Sciatic nerve (tissue), 2 donors: Measurements from ENCODE around the gene MAP4K3. TPM values are rescaled to one million over a fixed set of nuclear protein-coding genes. Genes with fewer than 3 reads are reported as not detected.
"Not testable (repeated sequence)": the region's sequence is repeated elsewhere in the genome, so short reads cannot be mapped to it uniquely, and the experiment has no call there.

Experiments used
- ATAC-seq: fragments of 200-7000 bp; cut with Tn5 transposase; one replicate; pipeline ENCODE4 v1.9.1; 2020; ENCODE audit warnings: mild to moderate bottlenecking, moderate library complexity
- DNase-seq: peaks from one replicate; pipeline ENCODE4 v3.0.0-alpha.2; 2020; ENCODE audit warnings: low spot score
- intact Hi-C: fragments of 100-400 bp; cut with DNase I; formaldehyde crosslinking; loops from one replicate; pipeline ENCODE4 v1.14.2; 2022
- total RNA-seq: library from RNA; stranded (reverse); fragmentation: NEBNext Ultra II Directional; extraction: Animal tissue kit (Norgen Biotek cat#: 25700); gene quantifications from one replicate; pipeline ENCODE4 v1.2.1, GENCODE V29; 2021
- donor health status: DM: no; HTN: no; CAD: no.
- donor health status: DM: no; HTN: no; CAD: no.

MAP4K3 gene
- total RNA-seq, 1 donor from 2014 or later, result 50.4 TPM

- ATAC-seq, result no peak
- intact Hi-C loops, result no loop called here
- DNase-seq, result no peak
These were observed 170.1 kb downstream of the MAP4K3 start for GRCh38 chr2:39266916-39267434.

DNA sequence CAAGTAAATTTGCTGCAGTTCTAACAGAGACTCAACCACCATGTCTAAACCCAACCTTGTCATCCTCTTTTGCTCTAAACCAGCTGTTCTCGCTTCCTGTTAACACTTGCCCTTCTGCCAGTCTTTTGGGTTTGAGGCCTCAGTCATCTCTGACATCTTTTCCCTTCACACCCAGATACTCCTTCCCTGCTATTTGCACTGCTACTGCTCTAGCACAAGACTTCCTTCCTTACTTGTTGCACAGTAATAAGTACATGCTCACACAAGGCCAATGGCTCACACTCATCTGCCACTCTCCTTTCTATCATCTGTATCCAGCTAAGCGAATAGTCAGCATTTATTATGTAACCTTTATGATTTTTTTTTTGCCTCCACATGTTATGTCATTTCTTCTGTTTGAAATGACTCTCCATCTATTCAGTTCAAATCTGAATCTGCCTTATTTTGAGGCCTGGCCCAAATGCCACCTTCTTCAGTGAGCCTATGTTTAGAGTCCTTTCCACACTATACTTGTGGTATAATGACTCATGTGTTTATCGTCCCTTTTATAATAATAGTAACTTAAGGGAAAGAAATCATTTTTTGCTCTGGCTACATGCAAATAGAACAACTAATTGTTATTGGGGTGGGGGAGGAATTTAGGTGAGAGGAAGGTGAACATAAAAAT is 170.8 kb downstream of the MAP4K3 start:
- ATAC-seq, result no peak
- DNase-seq, result no peak
- intact Hi-C loops, result no loop called here

DNA sequence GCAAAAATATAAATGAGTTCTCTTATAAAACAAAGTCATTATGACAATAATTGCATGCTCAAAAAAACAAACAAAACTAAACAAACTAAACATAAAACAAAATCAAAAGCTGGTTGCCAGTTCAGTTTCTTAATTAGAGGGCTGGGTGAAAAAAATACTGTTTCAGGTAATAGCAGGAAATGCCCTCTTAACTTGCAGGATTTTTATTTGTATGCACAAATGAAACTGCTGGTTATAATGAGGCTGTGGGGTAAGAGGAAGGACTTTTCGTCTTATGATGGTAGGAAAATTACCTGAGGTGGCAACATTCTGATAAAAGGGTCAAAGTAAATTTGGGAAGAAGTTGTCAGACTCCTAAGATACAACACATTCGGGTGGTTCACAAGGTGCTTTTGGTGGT is 171.8 kb downstream of the MAP4K3 start:
- no peak for ATAC-seq
- intact Hi-C loops, result no loop called here
- no peak for DNase-seq

DNA sequence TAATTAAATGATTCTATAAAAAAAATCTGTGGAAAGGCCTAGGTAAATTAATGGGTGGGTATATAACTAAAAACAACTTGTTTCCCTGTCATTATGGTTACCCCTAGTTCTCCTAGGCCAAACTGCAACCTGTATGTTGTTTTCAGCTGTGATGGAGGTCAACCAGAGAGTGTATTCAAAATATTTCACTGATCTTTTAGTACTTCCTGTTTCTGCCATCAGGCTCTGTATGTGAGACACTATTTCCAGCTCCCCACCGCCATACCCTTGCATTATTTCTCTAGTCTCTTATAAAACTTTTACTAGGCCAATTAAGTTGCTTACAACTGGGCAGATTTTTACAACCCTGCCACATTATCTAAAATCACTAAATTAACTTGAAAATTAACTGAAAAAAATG is 172.4 kb downstream of the MAP4K3 start:
- intact Hi-C loops, result no loop called here
- DNase-seq (no peak), ATAC-seq (no peak)

DNA sequence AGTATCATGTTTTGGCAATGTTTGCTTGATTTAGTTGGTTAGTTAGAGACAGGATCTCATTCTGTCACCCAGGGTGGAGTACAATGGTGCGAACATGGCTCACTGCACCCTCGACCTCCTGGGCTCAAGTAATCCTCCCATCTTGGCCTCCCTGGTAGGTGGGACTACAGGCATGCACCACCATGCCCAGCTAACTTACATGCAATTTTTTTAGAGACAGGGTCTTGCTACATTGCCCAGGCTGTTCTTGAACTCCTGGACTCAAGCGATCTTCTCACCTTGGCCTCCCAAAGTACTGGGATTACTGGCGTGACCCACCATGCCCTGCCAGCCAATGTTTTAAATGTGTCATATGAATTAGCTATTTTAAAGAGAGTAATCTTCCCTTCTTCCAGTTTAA is 177.0 kb downstream of the MAP4K3 start:
- DNase-seq (no peak), ATAC-seq (no peak)
- intact Hi-C loops, result no loop called here

DNA sequence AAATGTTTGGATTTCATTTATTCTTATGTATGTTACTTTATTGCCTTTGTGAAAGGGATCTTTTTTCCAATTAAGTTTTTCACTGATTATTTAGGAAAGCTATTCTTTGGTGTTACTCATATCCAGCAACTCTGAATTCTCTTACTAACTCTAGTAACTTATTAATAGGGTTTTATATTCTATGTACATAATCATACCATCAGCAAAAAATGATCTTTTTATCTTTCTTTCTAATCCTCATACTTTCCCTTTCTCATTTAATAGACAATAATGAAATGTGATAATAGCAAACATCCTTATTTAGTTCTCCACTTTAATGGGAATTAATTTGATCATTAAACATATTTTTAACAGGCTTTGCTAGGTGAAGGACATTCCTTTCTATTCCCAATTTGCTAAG is 181.0 kb downstream of the MAP4K3 start:
- DNase-seq (no peak), ATAC-seq (no peak)
- intact Hi-C loops, result no loop called here

DNA sequence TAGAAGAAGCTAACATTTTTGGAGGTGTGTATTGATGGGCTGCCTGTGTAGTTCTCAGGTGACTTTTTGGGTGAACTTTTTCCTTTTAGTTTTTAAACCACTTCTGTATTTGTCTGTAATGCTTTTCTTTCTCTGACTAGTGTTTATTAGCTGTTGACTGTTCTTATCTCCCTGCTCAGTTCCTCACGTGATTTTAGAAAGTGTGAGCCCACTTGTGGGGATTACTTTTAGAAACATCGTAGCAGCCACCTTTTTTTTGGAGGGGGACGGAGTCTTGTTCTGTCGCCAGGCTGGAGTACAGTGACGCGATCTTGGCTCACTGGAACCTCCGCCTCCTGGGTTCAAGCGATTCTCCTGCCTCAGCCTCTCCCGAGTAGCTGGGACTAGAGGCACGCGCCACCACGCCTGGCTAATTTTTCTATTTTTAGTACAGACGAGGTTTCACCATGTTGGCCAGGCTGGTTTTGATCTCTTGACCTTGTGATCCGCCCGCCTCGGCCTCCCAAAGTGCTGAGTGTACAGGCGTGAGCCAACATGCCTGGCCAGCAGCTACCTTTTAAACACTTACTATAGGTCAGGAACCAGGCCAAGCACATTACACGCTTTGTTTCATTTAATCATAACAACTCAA is 184.1 kb downstream of the MAP4K3 start:
- ATAC-seq, result no peak
- intact Hi-C loops, result no loop called here

GRCh38 chr2:39247512-39248043 is 189.5 kb downstream of the MAP4K3 start:
- no peak for ATAC-seq

More for the DNA sequence above, 184.1 kb downstream of the MAP4K3 start:
- DNase-seq, result no peak

GRCh38 chr2:39246382-39246980 is 190.6 kb downstream of the MAP4K3 start:
- no peak for DNase-seq
- ATAC-seq, result no peak
- intact Hi-C loops, result no loop called here

More at GRCh38 chr2:39247512-39248043, 189.5 kb downstream of the MAP4K3 start:
- intact Hi-C loops, result no loop called here
- DNase-seq, result no peak

GRCh38 chr2:39244963-39245625 is 192.0 kb downstream of the MAP4K3 start:
- DNase-seq, ATAC-seq, intact Hi-C loops: not testable (repeated sequence)

GRCh38 chr2:39244241-39244862 is 192.7 kb downstream of the MAP4K3 start:
- intact Hi-C loops, ATAC-seq: not testable (repeated sequence)

DNA sequence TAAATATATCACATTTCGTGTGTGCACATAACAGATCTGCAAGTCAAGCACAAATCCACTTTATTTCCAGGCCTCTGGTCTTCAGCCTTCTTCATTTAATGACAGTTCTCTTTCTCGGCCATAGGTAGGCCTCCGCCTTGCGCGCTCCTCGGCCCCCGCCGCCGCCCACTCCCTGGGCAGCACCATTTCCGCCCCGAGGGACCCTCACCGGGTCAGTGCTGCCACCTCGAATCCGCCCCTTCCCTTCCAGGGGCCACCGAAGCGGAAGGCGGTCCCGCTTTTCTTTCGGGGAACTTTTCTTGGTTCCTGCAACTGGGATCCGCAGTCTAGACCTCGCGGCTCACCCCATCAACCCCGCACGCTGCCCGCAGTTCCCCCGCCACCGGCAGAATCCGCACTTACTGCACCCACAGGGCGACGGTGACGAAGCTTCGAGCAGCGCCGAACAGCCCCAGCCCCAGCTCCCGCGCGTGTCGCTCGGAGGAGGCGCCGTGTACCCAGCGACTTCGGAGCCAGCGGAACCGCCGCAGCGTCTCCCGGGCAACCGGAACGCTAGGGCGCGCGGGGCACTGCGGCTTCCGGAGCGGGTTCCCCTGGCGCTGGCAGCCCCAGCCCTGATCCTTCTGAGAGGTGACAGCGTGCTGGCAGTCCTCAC is 193.5 kb downstream of the MAP4K3 start, which contains the start of gene CDKL4:
TSS of gene CDKL4 (minus strand) at position 502 of the 655 bp plus-strand sequence.
- intact Hi-C loops, result no loop called here
- peak; percentile 64 for ATAC-seq
- DNase-seq, result no peak

More at GRCh38 chr2:39244241-39244862, 192.7 kb downstream of the MAP4K3 start:
- DNase-seq, result not testable (repeated sequence)

GRCh38 chr2:39241588-39241987 is 195.5 kb downstream of the MAP4K3 start:
- intact Hi-C loops, result no loop called here
- no peak for ATAC-seq
- no peak for DNase-seq

GRCh38 chr2:39240758-39241157 is 196.3 kb downstream of the MAP4K3 start:
- no peak for ATAC-seq
- no peak for DNase-seq
- intact Hi-C loops, result no loop called here

DNA sequence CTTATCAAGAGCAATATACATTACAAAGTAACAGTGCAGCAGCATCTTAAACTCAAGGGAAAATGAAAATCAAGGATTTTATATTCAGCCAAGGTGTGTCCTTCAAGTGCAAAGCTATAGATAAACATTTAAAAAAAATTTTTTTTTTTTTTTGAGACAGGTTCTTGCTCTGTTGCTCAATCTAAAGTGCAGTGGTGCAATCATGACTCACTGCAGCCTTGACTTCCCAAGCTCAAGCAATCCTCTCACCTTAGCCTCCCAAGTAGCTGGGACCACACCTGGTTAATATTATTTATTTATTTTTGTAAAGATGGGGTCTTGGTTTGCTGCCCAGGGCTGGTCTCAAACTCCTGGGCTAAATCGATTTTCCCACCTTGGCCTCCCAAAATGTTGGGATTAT is 202.3 kb downstream of the MAP4K3 start:
- intact Hi-C loops, result no loop called here
- no peak for ATAC-seq
- DNase-seq, result no peak

DNA sequence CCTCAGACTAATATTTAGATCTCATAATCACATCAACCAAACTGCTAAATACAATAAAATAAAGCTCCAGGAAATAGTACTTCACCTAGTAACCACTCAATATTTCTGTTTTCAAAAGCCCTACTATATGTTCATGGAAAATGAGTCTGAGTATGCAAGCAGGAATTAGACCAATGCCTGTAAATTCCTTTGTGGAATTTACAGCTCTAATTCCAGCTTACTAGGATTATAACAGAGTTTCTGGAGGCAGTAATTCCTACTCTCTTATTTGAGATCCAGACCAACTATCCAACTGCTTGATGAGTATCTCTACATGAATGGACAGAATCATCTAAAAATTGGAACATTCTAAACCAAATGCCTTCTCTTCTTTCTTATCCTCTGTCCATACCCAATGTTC is 204.9 kb downstream of the MAP4K3 start:
- no peak for DNase-seq
- intact Hi-C loops, result no loop called here
- ATAC-seq, result no peak

DNA sequence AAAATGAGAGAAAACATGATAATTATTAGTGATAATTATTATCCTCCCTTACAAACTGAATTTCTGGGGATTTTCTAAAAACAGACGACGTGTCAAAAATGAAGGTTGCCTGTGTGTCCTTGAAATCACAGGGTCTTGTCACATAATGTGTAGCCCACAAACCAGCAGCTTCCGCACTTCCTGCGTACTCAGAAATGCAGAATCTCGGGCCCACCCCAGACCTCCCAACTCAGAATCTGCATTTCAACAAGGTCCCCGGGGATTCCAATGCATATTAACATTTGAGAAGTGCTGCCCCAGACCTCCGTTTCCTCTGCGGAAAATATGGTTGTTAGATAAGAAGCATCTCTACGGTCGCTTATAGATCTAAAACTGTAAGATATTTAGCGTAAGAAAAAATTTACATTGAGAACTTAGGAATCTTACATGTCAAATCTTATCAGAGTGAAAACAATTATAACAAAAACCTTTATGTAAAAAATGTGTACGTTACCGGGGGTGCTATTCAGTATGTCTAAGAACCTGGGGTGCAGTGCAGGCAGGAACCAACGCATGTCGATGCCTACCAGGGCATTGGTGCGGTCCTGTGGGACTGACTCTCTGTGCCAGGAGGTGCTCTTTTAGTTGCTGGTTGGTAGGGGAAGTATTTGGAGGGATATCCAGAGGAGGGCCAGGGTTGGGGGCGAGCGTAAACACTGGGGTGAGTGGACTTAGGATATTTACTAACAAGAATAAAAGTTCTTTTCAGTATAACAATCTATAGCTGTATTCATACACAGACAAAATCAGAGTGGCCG is 208.5 kb downstream of the MAP4K3 start:
- DNase-seq, result no peak
- intact Hi-C loops, result loop anchor here (5.0 kb wide), 1 partner anchor 166 kb away; no protein-coding TSS in a partner anchor
- no peak for ATAC-seq
